HepG2 (cell line): ENCODE measurements around the gene SCFD2. TPM values are rescaled to one million over a fixed set of nuclear protein-coding genes. Genes with fewer than 3 reads are reported as not detected.

Experiments
- ATAC-seq: fragments of 200-7000 bp; cut with Tn5 transposase; 3 replicates; pipeline ENCODE4 v1.9.1; 2020; ENCODE audit warnings: mild to moderate bottlenecking, moderate library complexity
- BruUV-seq: library from RNA; stranded (reverse); fragments of 400-500 nt; replicated peaks from 2 replicates; lab custom pipeline; 2021; lab: Mats Ljungman, UMichigan
- CTCF ChIA-PET: fragments of 300-600 bp; formaldehyde crosslinking; extraction: SDS; loops from one replicate; lab custom pipeline; 2021; ENCODE audit warnings: low total read pairs, inconsistent platforms, low intra/inter-chr PET ratio; lab: Yijun Ruan, JAX
- POLR2A ChIA-PET: fragments of 350-600 bp; sonication (Branson Sonifier 250); formaldehyde crosslinking; loops from one replicate; lab custom pipeline; 2020; ENCODE audit warnings: antibody characterized with exemption, inconsistent platforms; lab: Yijun Ruan, JAX
- DNase-seq: peaks from one replicate; pipeline ENCODE4 v3.0.0-alpha.2; 2015; ENCODE audit warnings: low spot score
- FAIRE-seq: peaks from 3 replicates; lab custom pipeline; 2011; peaks lifted over from hg19 to GRCh38; lab: Jason Lieb, UNC
- H2AFZ ChIP-seq: one replicate; pipeline ENCODE4 v1.6.1; 2011; ENCODE audit warnings: low read length, inconsistent platforms
- H3K27ac ChIP-seq: fragments of 300-600 bp; 3 replicates; pipeline ENCODE4 v1.8.0; 2011; ENCODE audit warnings: mixed run types, mild to moderate bottlenecking, mixed read lengths, low read length, inconsistent platforms; ENCODE audit not compliant: insufficient read depth; ENCODE audit errors: extremely low read length
- H3K27me3 ChIP-seq, 2 experiments: fragments of 200-600 bp in 1 of 2; 2 replicates in 1 of 2; 3 replicates in 1 of 2; pipeline versions ENCODE4 v1.6.0 to v1.8.0; 2011; ENCODE audit warnings: low read length in 2 of 2, mild to moderate bottlenecking in 2 of 2, moderate library complexity in 2 of 2, inconsistent platforms in 1 of 2; ENCODE audit not compliant: insufficient read depth in 2 of 2, control insufficient read depth in 1 of 2
- H3K36me3 ChIP-seq, 2 experiments: fragments of 200-600 bp in 1 of 2; replicated peaks in 1 of 2; 2 replicates in 1 of 2; 3 replicates in 1 of 2; pipeline versions ENCODE4 v1.5.1 to v1.8.0; 2011; ENCODE audit warnings: low read length in 2 of 2, inconsistent platforms in 1 of 2; ENCODE audit not compliant: insufficient read depth in 2 of 2, control insufficient read depth in 1 of 2
- H3K4me1 ChIP-seq: 2 replicates; pipeline ENCODE4 v1.5.1; 2012; ENCODE audit warnings: low read length, inconsistent platforms; ENCODE audit not compliant: insufficient read depth
- H3K4me2 ChIP-seq: 2 replicates; pipeline ENCODE4 v1.6.0; 2011; ENCODE audit warnings: low read depth, low read length, inconsistent platforms
- H3K4me3 ChIP-seq, 3 experiments: fragments of 200-600 bp in 1 of 3; sonication (generic), shearing (Covaris generic) in 1 of 3; replicated peaks in 1 of 3; 2 replicates each; pipeline ENCODE4 v1.5.1; 2011 to 2016; ENCODE audit warnings: low read length in 3 of 3, inconsistent platforms in 2 of 3, low read depth in 2 of 3, mild to moderate bottlenecking in 2 of 3, control low read depth in 1 of 3, mixed read lengths in 1 of 3; ENCODE audit not compliant: insufficient read depth in 1 of 3
- H3K79me2 ChIP-seq: one replicate; pipeline ENCODE4 v1.6.1; 2011; ENCODE audit warnings: low read length, inconsistent platforms; ENCODE audit not compliant: insufficient read depth
- H3K9ac ChIP-seq: 2 replicates; pipeline ENCODE4 v1.6.0; 2011; ENCODE audit warnings: mild to moderate bottlenecking, low read depth, low read length, inconsistent platforms; ENCODE audit not compliant: insufficient read depth
- H3K9me3 ChIP-seq: 2 replicates; pipeline ENCODE4 v1.5.1; 2012; ENCODE audit warnings: mild to moderate bottlenecking, low read length
- H4K20me1 ChIP-seq: 2 replicates; pipeline ENCODE4 v1.6.0; 2011; ENCODE audit warnings: inconsistent platforms, mild to moderate bottlenecking, low read length, moderate library complexity; ENCODE audit not compliant: insufficient read depth
- ATF7 ChIP-seq, 2 experiments: fragments of 450-650 bp in 1 of 2; sonication (generic) in 1 of 2; formaldehyde crosslinking in 1 of 2; IDR thresholded peaks; 2 replicates each; pipeline versions ENCODE4 v1.4.0 to v1.6.1; 2016 to 2020; ENCODE audit warnings: antibody characterized with exemption in 1 of 2, mild to moderate bottlenecking in 1 of 2, missing genetic modification reagents in 1 of 2
- JUND ChIP-seq: sonication (generic); formaldehyde crosslinking; IDR thresholded peaks from 2 replicates; pipeline ENCODE4 v1.8.0; 2022; ENCODE audit warnings: mild to moderate bottlenecking, missing genetic modification reagents
- PHF21A ChIP-seq: sonication (generic); formaldehyde crosslinking; IDR thresholded peaks from 2 replicates; pipeline ENCODE4 v1.5.0; 2020; ENCODE audit warnings: mild to moderate bottlenecking, missing genetic modification reagents
- RELA ChIP-seq: sonication (generic); formaldehyde crosslinking; IDR thresholded peaks from 2 replicates; pipeline ENCODE4 v1.4.0; 2020; ENCODE audit warnings: missing genetic modification reagents
- TMF1 ChIP-seq: sonication (generic); formaldehyde crosslinking; IDR thresholded peaks from 2 replicates; pipeline ENCODE4 v1.8.1; 2022; ENCODE audit warnings: low read depth, missing genetic modification reagents
- ZNF10 ChIP-seq: sonication (generic); formaldehyde crosslinking; IDR thresholded peaks from 2 replicates; pipeline ENCODE4 v1.4.0; 2020; ENCODE audit warnings: mild to moderate bottlenecking, low read depth, missing genetic modification reagents, borderline replicate concordance
- ZNF839 ChIP-seq: sonication (generic); formaldehyde crosslinking; IDR thresholded peaks from 2 replicates; pipeline ENCODE4 v1.4.0; 2020; ENCODE audit warnings: missing genetic modification reagents, mild to moderate bottlenecking, borderline replicate concordance
- WGBS: methylation state at CpG from one replicate; pipeline ENCODE4 v1.1.6; 2017; ENCODE audit warnings: low lambda C conversion rate; 5-methylcytosine and 5-hydroxymethylcytosine counted together
- in situ Hi-C: cut with HindIII; loops from 2 replicates; pipeline ENCODE4 v1.10.0; 2017; ENCODE audit warnings: low pct_unique_long_range_greater_than_20kb; ENCODE audit not compliant: extremely low pct_ligation_motif_present
- intact Hi-C: fragments of 100-400 bp; cut with micrococcal nuclease; formaldehyde crosslinking; loops from one replicate; pipeline ENCODE4 v1.10.0; 2022; ENCODE audit not compliant: unreplicated experiment
- polyA plus RNA-seq, 8 experiments: library from polyadenylated mRNA; depleted of rRNA in 3 of 8; stranded (reverse) in 7 of 8; unstranded in 1 of 8; fragments of >200 nt; fragmentation: Illumina TruSeq in 4 of 8; extraction: Trizol in 4 of 8; gene quantifications; 2 replicates each; pipeline versions ENCODE4 v1.2.1 to v1.2.3, GENCODE V29; 2011 to 2016; ENCODE audit warnings: low read depth in 4 of 8, missing spikeins in 1 of 8, mixed read lengths in 1 of 8; ENCODE audit not compliant: insufficient read depth in 1 of 8
- total RNA-seq, 5 experiments: library from RNA; depleted of rRNA; stranded (reverse); fragments of >200 nt; fragmentation: Illumina TruSeq; extraction: Trizol; gene quantifications; 2 replicates each; pipeline ENCODE4 v1.2.3, GENCODE V29; 2016; ENCODE audit warnings: low read depth in 1 of 5
- TF ChIP-seq, protein P1 (sequence below): sonication (generic); formaldehyde crosslinking; IDR thresholded peaks from 2 replicates; pipeline ENCODE4 v1.4.0; 2020; ENCODE audit warnings: missing genetic modification reagents
- TF ChIP-seq, protein P2 (sequence below): sonication (generic); formaldehyde crosslinking; IDR thresholded peaks from 2 replicates; pipeline ENCODE4 v1.4.0; 2020; ENCODE audit warnings: missing genetic modification reagents
- TF ChIP-seq, protein P3 (sequence below): sonication (generic); formaldehyde crosslinking; conservative IDR thresholded peaks from 2 replicates; pipeline ENCODE4 v1.4.0; 2020; ENCODE audit warnings: missing genetic modification reagents

SCFD2 gene
- total and polyA plus RNA-seq, 2 of the 13 experiments (the other 11 are each of a cell fraction or from before 2014, with no cell fraction given): 4.6 to 15.6 TPM

DNA sequence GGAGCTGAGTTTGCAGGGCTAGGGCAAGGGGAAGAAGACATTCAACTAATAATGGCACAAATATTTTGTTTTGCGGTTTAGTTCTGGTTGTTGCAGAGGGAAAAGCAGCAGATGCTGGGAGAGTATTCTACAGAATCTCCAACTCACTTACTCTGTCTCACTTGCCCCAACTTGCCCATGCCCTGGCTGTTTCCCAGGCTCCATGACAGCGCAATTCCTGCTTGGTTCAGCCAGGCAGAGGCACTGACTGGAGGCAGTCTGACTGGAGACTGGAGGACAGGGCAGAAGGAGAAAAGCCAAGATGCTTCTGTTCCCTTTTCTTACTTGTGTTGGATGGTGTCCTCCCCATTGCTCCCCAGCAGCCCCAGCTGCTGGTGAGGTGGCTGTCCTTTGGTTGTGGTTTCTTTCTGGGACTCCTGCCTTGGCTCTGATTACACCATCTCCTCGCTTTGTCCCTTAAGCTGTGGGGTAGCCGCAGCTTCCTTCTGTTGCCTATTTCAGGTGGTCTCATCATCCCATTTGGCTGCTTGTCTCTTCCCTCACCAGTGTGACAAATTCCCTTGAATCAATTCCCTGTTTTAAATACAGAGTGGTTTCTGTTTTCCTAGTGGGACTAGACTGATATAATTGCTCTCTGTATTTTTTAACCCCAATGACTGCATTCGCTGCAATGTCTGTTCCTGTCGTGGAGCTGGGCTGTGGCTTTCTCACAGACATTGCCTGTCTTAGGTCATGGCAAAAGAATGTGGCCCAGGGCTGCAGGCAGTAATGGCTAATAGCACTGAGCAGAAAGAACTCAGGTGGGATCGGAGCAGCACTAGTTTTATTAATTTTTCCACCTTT lies 527.9 kb downstream of the SCFD2 start:
- ATAC-seq: peak; percentile 90
- Histone ChIP-seq H3K9ac (no peak overlapping the region), H3K79me2 (no peaks in the 10 kb centered on the region), H3K9me3 (no peaks in the 10 kb centered on the region), H3K4me1 (peaks cover 19% of the 10 kb centered on the region), H4K20me1 (no peaks in the 10 kb centered on the region), H3K4me3 (no peak overlapping the region), H3K27me3 (no peaks in the 10 kb centered on the region; a peak in 2 of 5 replicates), H3K27ac (no peak overlapping the region), H2AFZ (no peak overlapping the region), H3K36me3 (no peaks in the 10 kb centered on the region), H3K4me2 (peak overlapping the region; percentile 61)
- DNase-seq: peak; percentile 31
- intact Hi-C loops: loop anchor here (5.0 kb wide), 1 partner anchor 281 kb away; no protein-coding TSS in a partner anchor
- no TSS peak for BruUV-seq
- in situ Hi-C loops: no loop called here
- FAIRE-seq: no peak
- POLR2A ChIA-PET: no interaction called here
- CTCF ChIA-PET: no interaction called here
- TF ChIP-seq TMF1 (no peak), ZNF10 (CRISPR knock-in tag) (no peak), ATF7 (IDR thresholded peaks at IDR 0.05) (no peak), ATF7 (CRISPR knock-in tag; IDR thresholded peaks at IDR 0.05) (peak; percentile 47; the same call in 1 of the 2 replicates), PHF21A (CRISPR knock-in tag) (peak; percentile 36; the same call in 1 of the 2 replicates), ZNF839 (CRISPR knock-in tag) (no peak), RELA (CRISPR knock-in tag) (no peak), JUND (CRISPR knock-in tag) (0 out of 2 replicates have a peak, but pooled peaks have one; percentile 46)
- TF ChIP-seq, protein P1, sequence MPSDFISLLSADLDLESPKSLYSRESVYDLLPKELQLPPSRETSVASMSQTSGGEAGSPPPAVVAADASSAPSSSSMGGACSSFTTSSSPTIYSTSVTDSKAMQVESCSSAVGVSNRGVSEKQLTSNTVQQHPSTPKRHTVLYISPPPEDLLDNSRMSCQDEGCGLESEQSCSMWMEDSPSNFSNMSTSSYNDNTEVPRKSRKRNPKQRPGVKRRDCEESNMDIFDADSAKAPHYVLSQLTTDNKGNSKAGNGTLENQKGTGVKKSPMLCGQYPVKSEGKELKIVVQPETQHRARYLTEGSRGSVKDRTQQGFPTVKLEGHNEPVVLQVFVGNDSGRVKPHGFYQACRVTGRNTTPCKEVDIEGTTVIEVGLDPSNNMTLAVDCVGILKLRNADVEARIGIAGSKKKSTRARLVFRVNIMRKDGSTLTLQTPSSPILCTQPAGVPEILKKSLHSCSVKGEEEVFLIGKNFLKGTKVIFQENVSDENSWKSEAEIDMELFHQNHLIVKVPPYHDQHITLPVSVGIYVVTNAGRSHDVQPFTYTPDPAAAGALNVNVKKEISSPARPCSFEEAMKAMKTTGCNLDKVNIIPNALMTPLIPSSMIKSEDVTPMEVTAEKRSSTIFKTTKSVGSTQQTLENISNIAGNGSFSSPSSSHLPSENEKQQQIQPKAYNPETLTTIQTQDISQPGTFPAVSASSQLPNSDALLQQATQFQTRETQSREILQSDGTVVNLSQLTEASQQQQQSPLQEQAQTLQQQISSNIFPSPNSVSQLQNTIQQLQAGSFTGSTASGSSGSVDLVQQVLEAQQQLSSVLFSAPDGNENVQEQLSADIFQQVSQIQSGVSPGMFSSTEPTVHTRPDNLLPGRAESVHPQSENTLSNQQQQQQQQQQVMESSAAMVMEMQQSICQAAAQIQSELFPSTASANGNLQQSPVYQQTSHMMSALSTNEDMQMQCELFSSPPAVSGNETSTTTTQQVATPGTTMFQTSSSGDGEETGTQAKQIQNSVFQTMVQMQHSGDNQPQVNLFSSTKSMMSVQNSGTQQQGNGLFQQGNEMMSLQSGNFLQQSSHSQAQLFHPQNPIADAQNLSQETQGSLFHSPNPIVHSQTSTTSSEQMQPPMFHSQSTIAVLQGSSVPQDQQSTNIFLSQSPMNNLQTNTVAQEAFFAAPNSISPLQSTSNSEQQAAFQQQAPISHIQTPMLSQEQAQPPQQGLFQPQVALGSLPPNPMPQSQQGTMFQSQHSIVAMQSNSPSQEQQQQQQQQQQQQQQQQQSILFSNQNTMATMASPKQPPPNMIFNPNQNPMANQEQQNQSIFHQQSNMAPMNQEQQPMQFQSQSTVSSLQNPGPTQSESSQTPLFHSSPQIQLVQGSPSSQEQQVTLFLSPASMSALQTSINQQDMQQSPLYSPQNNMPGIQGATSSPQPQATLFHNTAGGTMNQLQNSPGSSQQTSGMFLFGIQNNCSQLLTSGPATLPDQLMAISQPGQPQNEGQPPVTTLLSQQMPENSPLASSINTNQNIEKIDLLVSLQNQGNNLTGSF (CRISPR knock-in tag): no peak
- TF ChIP-seq, protein P2, sequence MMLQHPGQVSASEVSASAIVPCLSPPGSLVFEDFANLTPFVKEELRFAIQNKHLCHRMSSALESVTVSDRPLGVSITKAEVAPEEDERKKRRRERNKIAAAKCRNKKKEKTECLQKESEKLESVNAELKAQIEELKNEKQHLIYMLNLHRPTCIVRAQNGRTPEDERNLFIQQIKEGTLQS (CRISPR knock-in tag): peak; percentile 58
- TF ChIP-seq, protein P3, sequence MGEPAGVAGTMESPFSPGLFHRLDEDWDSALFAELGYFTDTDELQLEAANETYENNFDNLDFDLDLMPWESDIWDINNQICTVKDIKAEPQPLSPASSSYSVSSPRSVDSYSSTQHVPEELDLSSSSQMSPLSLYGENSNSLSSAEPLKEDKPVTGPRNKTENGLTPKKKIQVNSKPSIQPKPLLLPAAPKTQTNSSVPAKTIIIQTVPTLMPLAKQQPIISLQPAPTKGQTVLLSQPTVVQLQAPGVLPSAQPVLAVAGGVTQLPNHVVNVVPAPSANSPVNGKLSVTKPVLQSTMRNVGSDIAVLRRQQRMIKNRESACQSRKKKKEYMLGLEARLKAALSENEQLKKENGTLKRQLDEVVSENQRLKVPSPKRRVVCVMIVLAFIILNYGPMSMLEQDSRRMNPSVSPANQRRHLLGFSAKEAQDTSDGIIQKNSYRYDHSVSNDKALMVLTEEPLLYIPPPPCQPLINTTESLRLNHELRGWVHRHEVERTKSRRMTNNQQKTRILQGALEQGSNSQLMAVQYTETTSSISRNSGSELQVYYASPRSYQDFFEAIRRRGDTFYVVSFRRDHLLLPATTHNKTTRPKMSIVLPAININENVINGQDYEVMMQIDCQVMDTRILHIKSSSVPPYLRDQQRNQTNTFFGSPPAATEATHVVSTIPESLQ (CRISPR knock-in tag): no peak
- TF ChIP-seq, all 625 proteins: peak for 4
- WGBS: 38% methylated on average over 6 of the region's 7 CpGs
